ENCODE results near the gene ROR2.

Gene ROR2

DNA sequence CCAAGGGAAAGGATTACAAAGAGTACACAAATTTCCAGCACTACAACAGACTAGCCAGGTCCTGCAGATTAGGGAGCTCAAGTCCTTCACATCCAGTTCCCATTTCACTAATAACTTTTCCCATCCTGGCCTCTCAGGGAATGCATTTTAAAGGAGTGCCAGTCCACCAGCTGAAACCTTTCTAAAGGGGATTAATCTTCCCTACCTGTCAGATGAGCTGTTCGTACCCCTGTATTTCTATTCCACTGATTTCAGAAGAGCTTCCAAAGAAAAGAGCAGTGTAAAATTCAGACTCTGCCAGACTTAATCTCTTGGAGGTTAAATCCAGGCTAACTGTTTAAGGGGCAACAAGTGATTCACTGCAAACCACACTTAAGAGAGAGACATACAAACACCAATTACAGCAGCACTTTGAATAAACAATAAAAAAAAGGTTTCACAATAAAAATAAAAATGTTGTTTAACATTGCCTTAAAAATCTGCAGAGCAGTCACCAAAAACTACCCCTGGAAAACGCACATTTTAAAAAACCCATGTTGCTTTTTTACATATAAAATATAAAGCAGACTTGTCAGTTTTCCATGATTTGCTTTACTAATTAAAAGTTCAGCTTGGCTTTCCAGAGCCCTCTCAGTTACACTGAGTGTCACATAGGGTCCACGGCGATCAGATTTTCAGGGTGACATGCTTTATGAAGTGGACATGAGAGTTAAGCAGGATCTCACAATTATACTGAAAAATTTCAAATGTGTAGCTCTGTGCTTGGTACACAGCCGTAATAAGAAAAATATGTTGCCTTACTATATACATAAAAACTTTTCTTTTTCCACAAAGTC, 3.2 kb downstream of the ROR2 start:
- Histone ChIP-seq H3K4me1 (ENCODE audit: control insufficient read depth, low read depth, low read length) (peaks cover 18% of the 10 kb centered on the region), H3K4me3 (ENCODE audit: low read length) (no peak overlapping the region), H3K27ac (ENCODE audit: low read length) (no peak overlapping the region), H3K9me3 (ENCODE audit: control insufficient read depth, low read depth, low read length) (no peaks in the 10 kb centered on the region), H3K9ac (ENCODE audit: low read length) (no peak overlapping the region), H3K36me3 (ENCODE audit: control insufficient read depth, low read depth, low read length) (no peaks in the 10 kb centered on the region), H3K27me3 (ENCODE audit: control insufficient read depth, insufficient read depth, low read length) (peaks cover 62% of the 10 kb centered on the region)

DNA sequence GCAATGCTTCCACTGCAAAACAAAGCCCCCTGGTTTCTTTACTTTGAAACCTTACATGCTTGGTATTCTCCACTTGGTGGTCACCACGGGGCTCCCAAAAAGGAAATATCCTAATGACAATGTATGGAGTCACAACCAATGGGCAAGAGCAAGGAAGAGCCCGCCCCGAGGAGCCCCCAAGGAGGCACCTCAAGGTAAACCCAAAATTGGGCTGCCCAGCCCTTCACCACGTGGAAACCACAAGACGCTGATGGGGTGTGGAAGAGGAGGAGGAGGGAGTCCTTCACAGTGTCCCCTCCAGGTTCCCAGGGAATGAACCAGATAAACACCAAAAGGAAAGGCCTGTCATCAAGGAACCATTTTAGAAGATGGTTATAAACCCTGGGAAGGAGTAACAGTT, 3.8 kb downstream of the ROR2 start:
- H3K27ac ChIP-seq (ENCODE audit: low read length): no peak overlapping the region
- no peak overlapping the region for H3K4me3 ChIP-seq (ENCODE audit: low read length)
- peaks cover 18% of the 10 kb centered on the region for H3K4me1 ChIP-seq (ENCODE audit: control insufficient read depth, low read depth, low read length)
- H3K36me3 ChIP-seq (ENCODE audit: control insufficient read depth, low read depth, low read length): no peaks in the 10 kb centered on the region
- no peaks in the 10 kb centered on the region for H3K9me3 ChIP-seq (ENCODE audit: control insufficient read depth, low read depth, low read length)
- peaks cover 55% of the 10 kb centered on the region for H3K27me3 ChIP-seq (ENCODE audit: control insufficient read depth, insufficient read depth, low read length)
- H3K9ac ChIP-seq (ENCODE audit: low read length): no peak overlapping the region

- Histone ChIP-seq H3K4me3 (ENCODE audit: low read length) (no peak overlapping the region), H3K27ac (ENCODE audit: low read length) (no peak overlapping the region), H3K4me1 (ENCODE audit: control insufficient read depth, low read depth, low read length) (peaks cover 13% of the 10 kb centered on the region), H3K9me3 (ENCODE audit: control insufficient read depth, low read depth, low read length) (no peaks in the 10 kb centered on the region), H3K9ac (ENCODE audit: low read length) (no peak overlapping the region), H3K27me3 (ENCODE audit: control insufficient read depth, insufficient read depth, low read length) (peaks cover 48% of the 10 kb centered on the region), H3K36me3 (ENCODE audit: control insufficient read depth, low read depth, low read length) (no peaks in the 10 kb centered on the region)
Measured at GRCh38 chr9:91945277-91946085, 4.5 kb downstream of the ROR2 start.

GRCh38 chr9:91944711-91945110, 5.3 kb downstream of the ROR2 start:
- Histone ChIP-seq H3K9ac (ENCODE audit: low read length) (no peak overlapping the region), H3K27ac (ENCODE audit: low read length) (no peak overlapping the region), H3K36me3 (ENCODE audit: control insufficient read depth, low read depth, low read length) (no peaks in the 10 kb centered on the region), H3K27me3 (ENCODE audit: control insufficient read depth, insufficient read depth, low read length) (peaks cover 42% of the 10 kb centered on the region), H3K9me3 (ENCODE audit: control insufficient read depth, low read depth, low read length) (no peaks in the 10 kb centered on the region), H3K4me1 (ENCODE audit: control insufficient read depth, low read depth, low read length) (peaks cover 20% of the 10 kb centered on the region), H3K4me3 (ENCODE audit: low read length) (no peak overlapping the region)

- Histone ChIP-seq H3K9me3 (ENCODE audit: control insufficient read depth, low read depth, low read length) (no peaks in the 10 kb centered on the region), H3K36me3 (ENCODE audit: control insufficient read depth, low read depth, low read length) (no peaks in the 10 kb centered on the region), H3K9ac (ENCODE audit: low read length) (no peak overlapping the region), H3K27me3 (ENCODE audit: control insufficient read depth, insufficient read depth, low read length) (peaks cover 33% of the 10 kb centered on the region), H3K4me3 (ENCODE audit: low read length) (no peak overlapping the region), H3K4me1 (ENCODE audit: control insufficient read depth, low read depth, low read length) (peaks cover 23% of the 10 kb centered on the region), H3K27ac (ENCODE audit: low read length) (no peak overlapping the region)
Measured at GRCh38 chr9:91943478-91944470, 6.3 kb downstream of the ROR2 start.

DNA sequence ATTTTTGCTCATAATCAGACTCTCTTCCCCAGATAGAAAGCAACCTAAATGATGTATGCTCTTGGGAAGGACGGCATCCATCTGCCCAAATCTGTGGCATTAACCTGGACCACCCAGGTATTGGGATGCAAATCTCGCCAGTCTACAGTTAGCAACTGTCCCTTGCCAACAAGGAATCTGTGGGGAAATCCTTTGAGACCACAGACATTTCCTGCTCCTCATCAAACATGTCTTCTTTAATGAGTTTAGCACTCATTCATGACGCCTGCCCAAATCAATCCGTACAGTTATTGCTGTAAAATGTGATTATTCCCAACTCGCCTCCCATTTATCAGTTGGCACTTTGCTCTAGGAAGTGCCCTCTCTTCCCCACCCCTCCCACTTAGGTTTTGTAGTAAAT, 7.8 kb downstream of the ROR2 start:
- H3K4me3 ChIP-seq (ENCODE audit: low read length): no peak overlapping the region
- H3K4me1 ChIP-seq (ENCODE audit: control insufficient read depth, low read depth, low read length): peaks cover 15% of the 10 kb centered on the region
- no peaks in the 10 kb centered on the region for H3K9me3 ChIP-seq (ENCODE audit: control insufficient read depth, low read depth, low read length)
- H3K36me3 ChIP-seq (ENCODE audit: control insufficient read depth, low read depth, low read length): no peaks in the 10 kb centered on the region
- peaks cover 17% of the 10 kb centered on the region for H3K27me3 ChIP-seq (ENCODE audit: control insufficient read depth, insufficient read depth, low read length)
- H3K9ac ChIP-seq (ENCODE audit: low read length): no peak overlapping the region
- no peak overlapping the region for H3K27ac ChIP-seq (ENCODE audit: low read length)

- Histone ChIP-seq H3K27ac (ENCODE audit: low read length) (no peak overlapping the region), H3K9ac (ENCODE audit: low read length) (no peak overlapping the region), H3K27me3 (ENCODE audit: control insufficient read depth, insufficient read depth, low read length) (no peaks in the 10 kb centered on the region), H3K4me1 (ENCODE audit: control insufficient read depth, low read depth, low read length) (peaks cover 11% of the 10 kb centered on the region), H3K4me3 (ENCODE audit: low read length) (no peak overlapping the region), H3K9me3 (ENCODE audit: control insufficient read depth, low read depth, low read length) (no peaks in the 10 kb centered on the region), H3K36me3 (ENCODE audit: control insufficient read depth, low read depth, low read length) (no peaks in the 10 kb centered on the region)
Measured at GRCh38 chr9:91939978-91940377, 10.1 kb downstream of the ROR2 start.

GRCh38 chr9:91937727-91938126, 12.3 kb downstream of the ROR2 start:
- no peak overlapping the region for H3K9ac ChIP-seq (ENCODE audit: low read length)
- no peaks in the 10 kb centered on the region for H3K27me3 ChIP-seq (ENCODE audit: control insufficient read depth, insufficient read depth, low read length)
- no peak overlapping the region for H3K27ac ChIP-seq (ENCODE audit: low read length)
- H3K9me3 ChIP-seq (ENCODE audit: control insufficient read depth, low read depth, low read length): no peaks in the 10 kb centered on the region
- no peak overlapping the region for H3K4me3 ChIP-seq (ENCODE audit: low read length)
- no peaks in the 10 kb centered on the region for H3K36me3 ChIP-seq (ENCODE audit: control insufficient read depth, low read depth, low read length)
- peaks cover 11% of the 10 kb centered on the region for H3K4me1 ChIP-seq (ENCODE audit: control insufficient read depth, low read depth, low read length)

- Histone ChIP-seq H3K27ac (ENCODE audit: low read length) (no peak overlapping the region), H3K4me1 (ENCODE audit: control insufficient read depth, low read depth, low read length) (peaks cover 11% of the 10 kb centered on the region), H3K9me3 (ENCODE audit: control insufficient read depth, low read depth, low read length) (no peaks in the 10 kb centered on the region), H3K4me3 (ENCODE audit: low read length) (no peak overlapping the region), H3K36me3 (ENCODE audit: control insufficient read depth, low read depth, low read length) (no peaks in the 10 kb centered on the region), H3K9ac (ENCODE audit: low read length) (no peak overlapping the region), H3K27me3 (ENCODE audit: control insufficient read depth, insufficient read depth, low read length) (no peaks in the 10 kb centered on the region)
Measured at GRCh38 chr9:91937056-91937455, 13.0 kb downstream of the ROR2 start.

- H3K36me3 ChIP-seq (ENCODE audit: control insufficient read depth, low read depth, low read length): no peaks in the 10 kb centered on the region
- H3K9ac ChIP-seq (ENCODE audit: low read length): no peak overlapping the region
- H3K27me3 ChIP-seq (ENCODE audit: control insufficient read depth, insufficient read depth, low read length): no peaks in the 10 kb centered on the region
- H3K27ac ChIP-seq (ENCODE audit: low read length): no peak overlapping the region
- H3K4me3 ChIP-seq (ENCODE audit: low read length): no peak overlapping the region
- H3K4me1 ChIP-seq (ENCODE audit: control insufficient read depth, low read depth, low read length): peaks cover 11% of the 10 kb centered on the region
- peaks cover 6% of the 10 kb centered on the region for H3K9me3 ChIP-seq (ENCODE audit: control insufficient read depth, low read depth, low read length)
Measured at GRCh38 chr9:91935805-91936514, 14.1 kb downstream of the ROR2 start.
